ENCODE measurements around the gene TMEM218.

DNA sequence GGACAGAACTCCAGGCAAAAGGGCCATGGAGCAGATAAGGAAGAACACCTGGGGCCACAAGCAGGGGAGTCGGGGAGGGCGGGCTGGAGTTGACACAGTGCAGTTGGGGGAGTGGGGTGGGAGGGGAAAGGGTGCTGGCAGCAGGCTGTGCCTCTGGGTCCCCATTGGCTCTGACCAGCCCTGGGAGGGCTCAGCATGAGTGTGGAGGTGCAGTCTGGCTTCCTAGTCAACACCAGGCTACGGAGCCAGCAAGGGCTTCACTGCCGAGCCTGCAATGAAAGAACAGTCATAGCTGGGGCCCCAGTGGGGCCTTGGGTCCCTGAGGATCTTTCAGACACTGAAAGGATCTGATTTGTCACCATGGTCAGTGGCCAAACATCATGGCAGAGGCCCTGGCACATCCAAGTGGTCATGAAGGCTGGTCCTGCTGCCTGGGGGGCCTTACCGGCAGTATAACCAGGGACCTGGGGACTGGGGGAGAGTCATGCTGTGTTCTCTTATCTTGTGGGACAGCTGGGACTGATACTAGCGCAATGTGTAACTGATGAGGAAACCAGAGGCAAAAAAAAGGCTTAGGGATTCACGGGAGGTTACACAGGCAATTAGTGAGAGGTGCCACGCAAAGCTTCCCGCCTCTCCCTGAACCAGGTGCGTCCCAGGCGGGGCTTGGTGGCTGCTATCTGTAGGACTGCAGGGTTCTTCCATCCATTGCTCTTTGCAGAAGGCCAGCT, 36.8 kb downstream of the TMEM218 start:
- TF ChIP-seq, protein P1, sequence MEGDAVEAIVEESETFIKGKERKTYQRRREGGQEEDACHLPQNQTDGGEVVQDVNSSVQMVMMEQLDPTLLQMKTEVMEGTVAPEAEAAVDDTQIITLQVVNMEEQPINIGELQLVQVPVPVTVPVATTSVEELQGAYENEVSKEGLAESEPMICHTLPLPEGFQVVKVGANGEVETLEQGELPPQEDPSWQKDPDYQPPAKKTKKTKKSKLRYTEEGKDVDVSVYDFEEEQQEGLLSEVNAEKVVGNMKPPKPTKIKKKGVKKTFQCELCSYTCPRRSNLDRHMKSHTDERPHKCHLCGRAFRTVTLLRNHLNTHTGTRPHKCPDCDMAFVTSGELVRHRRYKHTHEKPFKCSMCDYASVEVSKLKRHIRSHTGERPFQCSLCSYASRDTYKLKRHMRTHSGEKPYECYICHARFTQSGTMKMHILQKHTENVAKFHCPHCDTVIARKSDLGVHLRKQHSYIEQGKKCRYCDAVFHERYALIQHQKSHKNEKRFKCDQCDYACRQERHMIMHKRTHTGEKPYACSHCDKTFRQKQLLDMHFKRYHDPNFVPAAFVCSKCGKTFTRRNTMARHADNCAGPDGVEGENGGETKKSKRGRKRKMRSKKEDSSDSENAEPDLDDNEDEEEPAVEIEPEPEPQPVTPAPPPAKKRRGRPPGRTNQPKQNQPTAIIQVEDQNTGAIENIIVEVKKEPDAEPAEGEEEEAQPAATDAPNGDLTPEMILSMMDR (conservative IDR thresholded peaks at IDR 0.05) = no peak
- no peak for TF ChIP-seq EZH2 (IDR thresholded peaks at IDR 0.05; ENCODE audit: low read depth)

Data from PC-9 (cell line).